ENCODE data around the gene LRP5.

DNA sequence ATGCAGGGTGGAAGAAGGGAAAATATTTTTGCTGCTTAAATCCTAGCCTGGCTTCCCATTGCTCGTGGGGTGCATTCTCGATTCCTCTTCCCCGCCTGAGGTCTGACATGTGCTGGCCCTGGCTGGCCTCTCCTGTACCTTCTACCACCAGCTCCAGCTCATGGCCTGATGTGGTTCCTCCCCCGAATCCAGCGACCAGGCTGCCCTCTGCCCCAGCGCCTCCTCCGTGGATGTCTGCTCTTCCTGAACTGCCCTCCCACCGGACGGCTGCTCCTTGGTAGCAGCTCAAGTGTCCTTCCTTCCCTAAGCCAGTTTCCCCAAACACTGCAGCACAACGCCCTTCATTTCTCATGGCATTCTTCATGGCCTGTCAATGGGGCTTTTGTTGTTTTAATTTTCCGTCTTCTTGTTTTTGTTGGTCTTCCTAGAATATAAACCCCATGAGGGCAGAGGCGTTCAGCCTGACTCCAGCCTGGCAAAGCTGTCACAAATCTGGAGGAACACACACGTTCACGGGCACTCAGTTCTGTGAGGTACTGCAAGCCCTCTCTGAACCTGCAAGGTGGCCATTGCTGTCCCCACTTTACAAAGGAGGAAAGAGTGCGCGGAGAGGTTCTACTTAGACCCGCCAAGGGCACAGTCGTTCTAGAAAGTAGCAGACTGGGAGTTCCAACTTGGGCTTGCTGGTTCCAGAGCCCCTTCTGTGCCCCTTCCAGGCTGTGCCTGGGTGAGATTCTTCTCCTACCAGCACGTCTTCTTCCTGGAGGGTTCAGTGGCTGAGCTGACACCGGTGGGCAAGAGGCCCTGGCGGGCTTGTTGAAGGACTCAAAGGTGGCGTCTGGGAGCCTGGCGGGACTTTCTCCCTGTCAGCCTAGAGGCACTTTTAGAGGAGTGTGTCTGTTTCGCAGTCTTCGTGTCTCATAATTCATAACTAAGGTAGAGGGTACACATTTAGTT is 953 bp upstream of the LRP5 start:
- TF ChIP-seq, protein P1, sequence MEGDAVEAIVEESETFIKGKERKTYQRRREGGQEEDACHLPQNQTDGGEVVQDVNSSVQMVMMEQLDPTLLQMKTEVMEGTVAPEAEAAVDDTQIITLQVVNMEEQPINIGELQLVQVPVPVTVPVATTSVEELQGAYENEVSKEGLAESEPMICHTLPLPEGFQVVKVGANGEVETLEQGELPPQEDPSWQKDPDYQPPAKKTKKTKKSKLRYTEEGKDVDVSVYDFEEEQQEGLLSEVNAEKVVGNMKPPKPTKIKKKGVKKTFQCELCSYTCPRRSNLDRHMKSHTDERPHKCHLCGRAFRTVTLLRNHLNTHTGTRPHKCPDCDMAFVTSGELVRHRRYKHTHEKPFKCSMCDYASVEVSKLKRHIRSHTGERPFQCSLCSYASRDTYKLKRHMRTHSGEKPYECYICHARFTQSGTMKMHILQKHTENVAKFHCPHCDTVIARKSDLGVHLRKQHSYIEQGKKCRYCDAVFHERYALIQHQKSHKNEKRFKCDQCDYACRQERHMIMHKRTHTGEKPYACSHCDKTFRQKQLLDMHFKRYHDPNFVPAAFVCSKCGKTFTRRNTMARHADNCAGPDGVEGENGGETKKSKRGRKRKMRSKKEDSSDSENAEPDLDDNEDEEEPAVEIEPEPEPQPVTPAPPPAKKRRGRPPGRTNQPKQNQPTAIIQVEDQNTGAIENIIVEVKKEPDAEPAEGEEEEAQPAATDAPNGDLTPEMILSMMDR (conservative IDR thresholded peaks at IDR 0.05; ENCODE audit: low read depth in 2 of 2): no peak
- no peak for TF ChIP-seq EZH2 (IDR thresholded peaks at IDR 0.05; ENCODE audit: low read depth, unreplicated experiment)
- no peak for TF ChIP-seq POLR2AphosphoS5 (IDR thresholded peaks at IDR 0.05; ENCODE audit: low read depth)
- no peak for TF ChIP-seq EZH2phosphoT487 (IDR thresholded peaks at IDR 0.05; ENCODE audit: unreplicated experiment)
- no peak for TF ChIP-seq JUNB (IDR thresholded peaks at IDR 0.05; ENCODE audit: unreplicated experiment)
- no peak for TF ChIP-seq NANOG (IDR thresholded peaks at IDR 0.05; ENCODE audit: borderline replicate concordance)
